HepG2 (cell line): ENCODE data around the gene TLK1. TPM values are rescaled to one million over a fixed set of nuclear protein-coding genes. Genes with fewer than 3 reads are reported as not detected.
A peak's percentile ranks its signal among the peaks of the same experiment; 100 is the strongest.

Source experiments
- ATRX ChIP-seq: sonication (generic); formaldehyde crosslinking; IDR thresholded peaks from 2 replicates; pipeline ENCODE4 v1.4.0; 2020; ENCODE audit warnings: missing genetic modification reagents, borderline replicate concordance
- GATAD2A ChIP-seq: IDR thresholded peaks from 2 replicates; pipeline ENCODE4 v1.6.1; 2016
- MTF1 ChIP-seq: sonication (generic); formaldehyde crosslinking; IDR thresholded peaks from 2 replicates; pipeline ENCODE4 v1.5.0; 2020; ENCODE audit warnings: missing genetic modification reagents
- RCOR2 ChIP-seq: IDR thresholded peaks from 2 replicates; pipeline ENCODE4 v1.6.1; 2016; ENCODE audit warnings: missing biosample characterization, missing genetic modification reagents
- RXRB ChIP-seq: IDR thresholded peaks from 2 replicates; pipeline ENCODE4 v1.6.1; 2016; ENCODE audit warnings: borderline replicate concordance, missing genetic modification reagents, missing compliant biosample characterization
- SAP130 ChIP-seq: IDR thresholded peaks from 2 replicates; pipeline ENCODE4 v1.6.1; 2016; ENCODE audit warnings: low read depth
- TBX3 ChIP-seq: fragments of 450-650 bp; IDR thresholded peaks from 2 replicates; pipeline ENCODE4 v1.6.1; 2017; ENCODE audit warnings: antibody characterized with exemption, mild to moderate bottlenecking, inconsistent platforms, borderline replicate concordance
- ZBTB26 ChIP-seq: IDR thresholded peaks from 2 replicates; pipeline ENCODE4 v1.6.1; 2016; ENCODE audit warnings: missing compliant biosample characterization, missing genetic modification reagents, borderline replicate concordance
- ZNF589 ChIP-seq: sonication (generic); formaldehyde crosslinking; conservative IDR thresholded peaks from 2 replicates; pipeline ENCODE4 v1.8.0; 2022; ENCODE audit warnings: mild to moderate bottlenecking, moderate library complexity, missing genetic modification reagents
- ZNF761 ChIP-seq: sonication (generic); formaldehyde crosslinking; conservative IDR thresholded peaks from 2 replicates; pipeline ENCODE4 v1.4.0; 2020; ENCODE audit warnings: mild to moderate bottlenecking, missing genetic modification reagents
- ZNF781 ChIP-seq: sonication (generic); formaldehyde crosslinking; IDR thresholded peaks from 2 replicates; pipeline ENCODE4 v1.5.1; 2020; ENCODE audit warnings: borderline replicate concordance, mild to moderate bottlenecking, missing genetic modification reagents; ENCODE audit errors: not compliant biosample characterization
- ZNF790 ChIP-seq: sonication (generic); formaldehyde crosslinking; IDR thresholded peaks from 2 replicates; pipeline ENCODE4 v1.8.0; 2022; ENCODE audit warnings: missing genetic modification reagents, mild to moderate bottlenecking, borderline replicate concordance
- polyA plus RNA-seq, 8 experiments: library from polyadenylated mRNA; depleted of rRNA in 3 of 8; stranded (reverse) in 7 of 8; unstranded in 1 of 8; fragments of >200 nt; fragmentation: Illumina TruSeq in 4 of 8; extraction: Trizol in 4 of 8; gene quantifications; 2 replicates each; pipeline versions ENCODE4 v1.2.1 to v1.2.3, GENCODE V29; 2011 to 2016; ENCODE audit warnings: low read depth in 4 of 8, missing spikeins in 1 of 8, mixed read lengths in 1 of 8; ENCODE audit not compliant: insufficient read depth in 1 of 8
- total RNA-seq, 5 experiments: library from RNA; depleted of rRNA; stranded (reverse); fragments of >200 nt; fragmentation: Illumina TruSeq; extraction: Trizol; gene quantifications; 2 replicates each; pipeline ENCODE4 v1.2.3, GENCODE V29; 2016; ENCODE audit warnings: low read depth in 1 of 5
- TF ChIP-seq, protein P1 (sequence below): IDR thresholded peaks from 2 replicates; pipeline ENCODE4 v1.6.1; 2016; ENCODE audit warnings: low read depth, missing genetic modification reagents, missing compliant biosample characterization

Gene TLK1
- total and polyA plus RNA-seq, 2 of the 13 experiments (the other 11 are each of a cell fraction or from before 2014, with no cell fraction given): 16.8 to 28.7 TPM

DNA sequence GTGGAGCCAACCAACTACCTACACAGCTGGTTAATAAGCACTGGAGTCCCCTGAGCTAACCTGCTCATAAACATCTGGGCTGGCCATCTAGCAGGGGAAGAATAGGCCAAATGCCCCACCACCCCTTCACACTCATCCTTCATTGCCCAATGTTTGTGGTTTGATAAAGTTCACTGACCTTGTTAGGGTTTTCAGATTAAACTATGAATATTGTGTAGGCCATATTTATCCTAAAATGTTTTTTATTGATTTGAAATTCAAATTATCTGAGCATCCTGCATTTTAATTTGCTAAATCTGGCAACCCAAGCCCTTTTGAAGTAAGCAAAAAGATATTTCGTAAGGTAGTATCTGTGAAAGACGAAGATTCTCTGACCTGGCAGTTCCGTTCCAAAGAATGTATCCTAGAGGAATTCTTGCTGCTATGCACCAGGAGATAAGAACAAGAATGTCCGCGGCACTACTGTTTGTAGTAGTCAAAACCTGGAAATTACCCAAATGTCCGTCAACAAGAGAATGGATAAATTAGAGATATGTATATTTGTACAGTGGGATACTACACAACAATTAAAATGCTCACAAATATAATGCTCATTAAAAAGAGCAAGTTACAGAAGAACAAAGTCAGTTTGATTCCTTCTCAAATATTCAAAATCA is 5.8 kb upstream of the TLK1 start (continued):
- TF ChIP-seq ZNF781: no peak
- TF ChIP-seq ZNF761: 0 out of 2 replicates have a peak, but pooled peaks have one; percentile 48
- peak; percentile 21; the same call in 1 of the 2 replicates for TF ChIP-seq MTF1 (CRISPR knock-in tag)
- no peak for TF ChIP-seq ZNF589 (CRISPR knock-in tag)
- 0 out of 2 replicates have a peak, but pooled peaks have one; percentile 7 for TF ChIP-seq TBX3
- TF ChIP-seq RCOR2 (CRISPR knock-in tag): peak; percentile 46; the same call in 1 of the 2 replicates
- peak; percentile 81 for TF ChIP-seq RXRB (CRISPR knock-in tag)
- no peak for TF ChIP-seq ZNF790 (CRISPR knock-in tag)
- peak; percentile 91 for TF ChIP-seq GATAD2A (CRISPR knock-in tag)
- TF ChIP-seq, protein P1, sequence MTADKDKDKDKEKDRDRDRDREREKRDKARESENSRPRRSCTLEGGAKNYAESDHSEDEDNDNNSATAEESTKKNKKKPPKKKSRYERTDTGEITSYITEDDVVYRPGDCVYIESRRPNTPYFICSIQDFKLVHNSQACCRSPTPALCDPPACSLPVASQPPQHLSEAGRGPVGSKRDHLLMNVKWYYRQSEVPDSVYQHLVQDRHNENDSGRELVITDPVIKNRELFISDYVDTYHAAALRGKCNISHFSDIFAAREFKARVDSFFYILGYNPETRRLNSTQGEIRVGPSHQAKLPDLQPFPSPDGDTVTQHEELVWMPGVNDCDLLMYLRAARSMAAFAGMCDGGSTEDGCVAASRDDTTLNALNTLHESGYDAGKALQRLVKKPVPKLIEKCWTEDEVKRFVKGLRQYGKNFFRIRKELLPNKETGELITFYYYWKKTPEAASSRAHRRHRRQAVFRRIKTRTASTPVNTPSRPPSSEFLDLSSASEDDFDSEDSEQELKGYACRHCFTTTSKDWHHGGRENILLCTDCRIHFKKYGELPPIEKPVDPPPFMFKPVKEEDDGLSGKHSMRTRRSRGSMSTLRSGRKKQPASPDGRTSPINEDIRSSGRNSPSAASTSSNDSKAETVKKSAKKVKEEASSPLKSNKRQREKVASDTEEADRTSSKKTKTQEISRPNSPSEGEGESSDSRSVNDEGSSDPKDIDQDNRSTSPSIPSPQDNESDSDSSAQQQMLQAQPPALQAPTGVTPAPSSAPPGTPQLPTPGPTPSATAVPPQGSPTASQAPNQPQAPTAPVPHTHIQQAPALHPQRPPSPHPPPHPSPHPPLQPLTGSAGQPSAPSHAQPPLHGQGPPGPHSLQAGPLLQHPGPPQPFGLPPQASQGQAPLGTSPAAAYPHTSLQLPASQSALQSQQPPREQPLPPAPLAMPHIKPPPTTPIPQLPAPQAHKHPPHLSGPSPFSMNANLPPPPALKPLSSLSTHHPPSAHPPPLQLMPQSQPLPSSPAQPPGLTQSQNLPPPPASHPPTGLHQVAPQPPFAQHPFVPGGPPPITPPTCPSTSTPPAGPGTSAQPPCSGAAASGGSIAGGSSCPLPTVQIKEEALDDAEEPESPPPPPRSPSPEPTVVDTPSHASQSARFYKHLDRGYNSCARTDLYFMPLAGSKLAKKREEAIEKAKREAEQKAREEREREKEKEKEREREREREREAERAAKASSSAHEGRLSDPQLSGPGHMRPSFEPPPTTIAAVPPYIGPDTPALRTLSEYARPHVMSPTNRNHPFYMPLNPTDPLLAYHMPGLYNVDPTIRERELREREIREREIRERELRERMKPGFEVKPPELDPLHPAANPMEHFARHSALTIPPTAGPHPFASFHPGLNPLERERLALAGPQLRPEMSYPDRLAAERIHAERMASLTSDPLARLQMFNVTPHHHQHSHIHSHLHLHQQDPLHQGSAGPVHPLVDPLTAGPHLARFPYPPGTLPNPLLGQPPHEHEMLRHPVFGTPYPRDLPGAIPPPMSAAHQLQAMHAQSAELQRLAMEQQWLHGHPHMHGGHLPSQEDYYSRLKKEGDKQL (CRISPR knock-in tag): 0 out of 2 replicates have a peak, but pooled peaks have one; percentile 20
- TF ChIP-seq ATRX (CRISPR knock-in tag): no peak
- TF ChIP-seq ZBTB26 (CRISPR knock-in tag): no peak
- TF ChIP-seq SAP130 (CRISPR knock-in tag): peak; percentile 42
